ENCODE results near the gene TMEM221. TPM values are rescaled to one million over a fixed set of nuclear protein-coding genes. Genes with fewer than 3 reads are reported as not detected.

Gene TMEM221
- total and polyA plus RNA-seq, 9 of the 15 experiments (the other 6 are each of a cell fraction or from before 2014, with no cell fraction given), result 0.06 to 0.35 TPM; not detected in 7

DNA sequence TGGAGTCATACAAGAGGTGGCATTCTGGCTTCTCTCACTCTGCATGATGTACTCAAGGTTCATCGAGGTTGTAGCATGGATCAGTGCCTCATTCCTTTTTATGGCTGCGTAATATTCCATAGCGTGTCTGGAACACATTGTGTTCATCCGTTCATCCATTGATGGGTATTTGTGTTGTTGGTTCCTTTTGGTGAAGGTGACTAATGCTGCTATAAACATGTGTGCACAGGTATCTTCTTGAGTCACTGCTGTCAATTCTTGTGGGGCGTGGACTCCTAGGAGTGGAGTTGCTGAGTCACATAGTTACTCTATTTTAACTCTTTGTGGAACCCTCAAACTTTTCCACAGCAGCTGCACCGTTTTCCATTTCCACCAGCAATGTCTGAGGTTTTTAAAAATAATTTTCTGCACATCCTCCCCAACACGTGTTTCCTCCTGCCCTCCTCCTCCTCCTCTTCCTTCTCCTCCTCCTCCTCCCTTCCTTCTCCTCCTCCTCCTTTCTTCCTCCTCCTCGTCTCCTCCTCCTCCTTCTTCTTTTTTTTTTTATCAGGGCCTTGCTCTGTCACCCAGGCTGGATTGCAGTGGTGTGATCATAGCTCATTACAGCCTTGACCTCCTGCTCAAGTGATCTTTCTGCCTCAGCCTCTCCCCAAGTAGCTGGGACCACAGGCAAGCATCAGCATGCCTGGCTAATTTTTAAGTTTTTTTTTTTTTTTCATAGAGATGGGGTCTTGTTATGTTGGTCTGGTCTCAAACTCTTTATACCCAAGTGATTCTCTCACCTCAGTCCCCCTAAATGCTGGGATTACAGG is 2.0 kb upstream of the TMEM221 start (continued):
- TF ChIP-seq, protein P1, sequence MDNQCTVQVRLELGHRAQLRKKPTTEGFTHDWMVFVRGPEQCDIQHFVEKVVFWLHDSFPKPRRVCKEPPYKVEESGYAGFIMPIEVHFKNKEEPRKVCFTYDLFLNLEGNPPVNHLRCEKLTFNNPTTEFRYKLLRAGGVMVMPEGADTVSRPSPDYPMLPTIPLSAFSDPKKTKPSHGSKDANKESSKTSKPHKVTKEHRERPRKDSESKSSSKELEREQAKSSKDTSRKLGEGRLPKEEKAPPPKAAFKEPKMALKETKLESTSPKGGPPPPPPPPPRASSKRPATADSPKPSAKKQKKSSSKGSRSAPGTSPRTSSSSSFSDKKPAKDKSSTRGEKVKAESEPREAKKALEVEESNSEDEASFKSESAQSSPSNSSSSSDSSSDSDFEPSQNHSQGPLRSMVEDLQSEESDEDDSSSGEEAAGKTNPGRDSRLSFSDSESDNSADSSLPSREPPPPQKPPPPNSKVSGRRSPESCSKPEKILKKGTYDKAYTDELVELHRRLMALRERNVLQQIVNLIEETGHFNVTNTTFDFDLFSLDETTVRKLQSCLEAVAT (IDR thresholded peaks at IDR 0.05), result peak in 1 of 2 experiments; percentile 54; a peak in 1 of 4 replicates
- TF ChIP-seq GATA2 (CRISPR knock-in tag; IDR thresholded peaks at IDR 0.05), result no peak
- TF ChIP-seq CBFA2T2 (conservative IDR thresholded peaks at IDR 0.05), result no peak
- 0 out of 2 replicates have a peak, but pooled peaks have one; percentile 21 for TF ChIP-seq NFRKB (IDR thresholded peaks at IDR 0.05; ENCODE audit: low read depth)
- TF ChIP-seq IRF2 (CRISPR knock-in tag; IDR thresholded peaks at IDR 0.05), result no peak
- TF ChIP-seq NFXL1 (CRISPR knock-in tag; IDR thresholded peaks at IDR 0.05), result no peak
- TF ChIP-seq ZNF263 (CRISPR knock-in tag; IDR thresholded peaks at IDR 0.05; ENCODE audit: borderline replicate concordance), result peak; percentile 93
- TF ChIP-seq MAFK (IDR thresholded peaks at IDR 0.05; ENCODE audit: low read length), result peak; percentile 65; the same call in 1 of the 2 replicates
- no peak for TF ChIP-seq POLR2H (tag; IDR thresholded peaks at IDR 0.05; ENCODE audit: low read depth)
- TF ChIP-seq, protein P2, sequence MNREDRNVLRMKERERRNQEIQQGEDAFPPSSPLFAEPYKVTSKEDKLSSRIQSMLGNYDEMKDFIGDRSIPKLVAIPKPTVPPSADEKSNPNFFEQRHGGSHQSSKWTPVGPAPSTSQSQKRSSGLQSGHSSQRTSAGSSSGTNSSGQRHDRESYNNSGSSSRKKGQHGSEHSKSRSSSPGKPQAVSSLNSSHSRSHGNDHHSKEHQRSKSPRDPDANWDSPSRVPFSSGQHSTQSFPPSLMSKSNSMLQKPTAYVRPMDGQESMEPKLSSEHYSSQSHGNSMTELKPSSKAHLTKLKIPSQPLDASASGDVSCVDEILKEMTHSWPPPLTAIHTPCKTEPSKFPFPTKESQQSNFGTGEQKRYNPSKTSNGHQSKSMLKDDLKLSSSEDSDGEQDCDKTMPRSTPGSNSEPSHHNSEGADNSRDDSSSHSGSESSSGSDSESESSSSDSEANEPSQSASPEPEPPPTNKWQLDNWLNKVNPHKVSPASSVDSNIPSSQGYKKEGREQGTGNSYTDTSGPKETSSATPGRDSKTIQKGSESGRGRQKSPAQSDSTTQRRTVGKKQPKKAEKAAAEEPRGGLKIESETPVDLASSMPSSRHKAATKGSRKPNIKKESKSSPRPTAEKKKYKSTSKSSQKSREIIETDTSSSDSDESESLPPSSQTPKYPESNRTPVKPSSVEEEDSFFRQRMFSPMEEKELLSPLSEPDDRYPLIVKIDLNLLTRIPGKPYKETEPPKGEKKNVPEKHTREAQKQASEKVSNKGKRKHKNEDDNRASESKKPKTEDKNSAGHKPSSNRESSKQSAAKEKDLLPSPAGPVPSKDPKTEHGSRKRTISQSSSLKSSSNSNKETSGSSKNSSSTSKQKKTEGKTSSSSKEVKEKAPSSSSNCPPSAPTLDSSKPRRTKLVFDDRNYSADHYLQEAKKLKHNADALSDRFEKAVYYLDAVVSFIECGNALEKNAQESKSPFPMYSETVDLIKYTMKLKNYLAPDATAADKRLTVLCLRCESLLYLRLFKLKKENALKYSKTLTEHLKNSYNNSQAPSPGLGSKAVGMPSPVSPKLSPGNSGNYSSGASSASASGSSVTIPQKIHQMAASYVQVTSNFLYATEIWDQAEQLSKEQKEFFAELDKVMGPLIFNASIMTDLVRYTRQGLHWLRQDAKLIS (CRISPR knock-in tag; IDR thresholded peaks at IDR 0.05), result no peak
- TF ChIP-seq JUND (IDR thresholded peaks at IDR 0.05; ENCODE audit: borderline replicate concordance, low read depth, low read length), result peak; percentile 19; the same call in 1 of the 2 replicates
- peak; percentile 67; the same call in 2 of the 3 replicates for TF ChIP-seq JUND (tag; IDR thresholded peaks at IDR 0.05; ENCODE audit: borderline replicate concordance, low read depth, low read length)
- TF ChIP-seq, protein P3, sequence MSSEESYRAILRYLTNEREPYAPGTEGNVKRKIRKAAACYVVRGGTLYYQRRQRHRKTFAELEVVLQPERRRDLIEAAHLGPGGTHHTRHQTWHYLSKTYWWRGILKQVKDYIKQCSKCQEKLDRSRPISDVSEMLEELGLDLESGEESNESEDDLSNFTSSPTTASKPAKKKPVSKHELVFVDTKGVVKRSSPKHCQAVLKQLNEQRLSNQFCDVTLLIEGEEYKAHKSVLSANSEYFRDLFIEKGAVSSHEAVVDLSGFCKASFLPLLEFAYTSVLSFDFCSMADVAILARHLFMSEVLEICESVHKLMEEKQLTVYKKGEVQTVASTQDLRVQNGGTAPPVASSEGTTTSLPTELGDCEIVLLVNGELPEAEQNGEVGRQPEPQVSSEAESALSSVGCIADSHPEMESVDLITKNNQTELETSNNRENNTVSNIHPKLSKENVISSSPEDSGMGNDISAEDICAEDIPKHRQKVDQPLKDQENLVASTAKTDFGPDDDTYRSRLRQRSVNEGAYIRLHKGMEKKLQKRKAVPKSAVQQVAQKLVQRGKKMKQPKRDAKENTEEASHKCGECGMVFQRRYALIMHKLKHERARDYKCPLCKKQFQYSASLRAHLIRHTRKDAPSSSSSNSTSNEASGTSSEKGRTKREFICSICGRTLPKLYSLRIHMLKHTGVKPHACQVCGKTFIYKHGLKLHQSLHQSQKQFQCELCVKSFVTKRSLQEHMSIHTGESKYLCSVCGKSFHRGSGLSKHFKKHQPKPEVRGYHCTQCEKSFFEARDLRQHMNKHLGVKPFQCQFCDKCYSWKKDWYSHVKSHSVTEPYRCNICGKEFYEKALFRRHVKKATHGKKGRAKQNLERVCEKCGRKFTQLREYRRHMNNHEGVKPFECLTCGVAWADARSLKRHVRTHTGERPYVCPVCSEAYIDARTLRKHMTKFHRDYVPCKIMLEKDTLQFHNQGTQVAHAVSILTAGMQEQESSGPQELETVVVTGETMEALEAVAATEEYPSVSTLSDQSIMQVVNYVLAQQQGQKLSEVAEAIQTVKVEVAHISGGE (CRISPR knock-in tag; IDR thresholded peaks at IDR 0.05), result no peak
- peak; percentile 67 for TF ChIP-seq SMARCA4 (IDR thresholded peaks at IDR 0.05)
- TF ChIP-seq SLC30A9 (CRISPR knock-in tag; IDR thresholded peaks at IDR 0.05), result no peak
- TF ChIP-seq LARP7 (IDR thresholded peaks at IDR 0.05), result 0 out of 2 replicates have a peak, but pooled peaks have one; percentile 57

Data from K562 (cell line).